ENCODE data around the gene QRICH1. TPM values are rescaled to one million over a fixed set of nuclear protein-coding genes. Genes with fewer than 3 reads are reported as not detected.

The QRICH1 gene
- total and polyA plus RNA-seq, 2 of the 13 experiments (the other 11 are each of a cell fraction or from before 2014, with no cell fraction given) = 52.6 to 102 TPM

DNA sequence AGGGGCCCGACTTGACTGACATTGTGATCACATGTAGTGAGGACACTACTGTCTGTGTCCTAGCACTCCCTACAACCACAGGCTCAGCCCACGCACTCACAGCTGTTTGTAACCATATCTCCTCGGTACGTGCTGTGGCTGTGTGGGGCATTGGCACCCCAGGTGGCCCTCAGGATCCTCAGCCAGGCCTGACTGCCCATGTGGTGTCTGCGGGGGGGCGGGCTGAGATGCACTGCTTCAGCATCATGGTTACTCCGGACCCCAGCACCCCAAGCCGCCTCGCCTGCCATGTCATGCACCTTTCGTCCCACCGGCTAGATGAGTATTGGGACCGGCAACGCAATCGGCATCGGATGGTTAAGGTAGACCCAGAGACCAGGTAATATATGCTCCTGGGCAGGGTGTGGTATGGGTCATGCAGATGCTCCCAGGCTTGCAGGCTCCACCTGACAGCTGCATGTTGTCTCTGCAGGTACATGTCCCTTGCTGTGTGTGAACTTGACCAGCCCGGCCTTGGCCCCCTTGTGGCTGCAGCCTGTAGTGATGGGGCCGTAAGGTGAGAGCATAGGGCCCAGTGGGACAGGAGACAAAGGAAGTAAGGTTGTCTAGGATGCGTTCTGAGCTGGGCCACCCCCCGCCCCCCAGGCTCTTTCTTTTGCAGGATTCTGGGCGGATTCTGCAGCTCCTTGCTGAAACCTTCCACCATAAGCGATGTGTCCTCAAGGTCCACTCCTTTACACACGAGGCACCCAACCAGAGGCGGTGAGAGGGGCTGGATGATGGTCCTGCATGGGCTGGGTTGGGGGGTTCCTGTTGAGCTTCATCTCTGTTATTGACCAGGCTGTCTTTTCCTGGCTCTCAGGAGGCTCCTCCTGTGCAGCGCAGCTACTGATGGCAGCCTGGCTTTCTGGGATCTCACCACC, 79.9 kb downstream of the QRICH1 start (continued):
- TF ChIP-seq, protein P1, sequence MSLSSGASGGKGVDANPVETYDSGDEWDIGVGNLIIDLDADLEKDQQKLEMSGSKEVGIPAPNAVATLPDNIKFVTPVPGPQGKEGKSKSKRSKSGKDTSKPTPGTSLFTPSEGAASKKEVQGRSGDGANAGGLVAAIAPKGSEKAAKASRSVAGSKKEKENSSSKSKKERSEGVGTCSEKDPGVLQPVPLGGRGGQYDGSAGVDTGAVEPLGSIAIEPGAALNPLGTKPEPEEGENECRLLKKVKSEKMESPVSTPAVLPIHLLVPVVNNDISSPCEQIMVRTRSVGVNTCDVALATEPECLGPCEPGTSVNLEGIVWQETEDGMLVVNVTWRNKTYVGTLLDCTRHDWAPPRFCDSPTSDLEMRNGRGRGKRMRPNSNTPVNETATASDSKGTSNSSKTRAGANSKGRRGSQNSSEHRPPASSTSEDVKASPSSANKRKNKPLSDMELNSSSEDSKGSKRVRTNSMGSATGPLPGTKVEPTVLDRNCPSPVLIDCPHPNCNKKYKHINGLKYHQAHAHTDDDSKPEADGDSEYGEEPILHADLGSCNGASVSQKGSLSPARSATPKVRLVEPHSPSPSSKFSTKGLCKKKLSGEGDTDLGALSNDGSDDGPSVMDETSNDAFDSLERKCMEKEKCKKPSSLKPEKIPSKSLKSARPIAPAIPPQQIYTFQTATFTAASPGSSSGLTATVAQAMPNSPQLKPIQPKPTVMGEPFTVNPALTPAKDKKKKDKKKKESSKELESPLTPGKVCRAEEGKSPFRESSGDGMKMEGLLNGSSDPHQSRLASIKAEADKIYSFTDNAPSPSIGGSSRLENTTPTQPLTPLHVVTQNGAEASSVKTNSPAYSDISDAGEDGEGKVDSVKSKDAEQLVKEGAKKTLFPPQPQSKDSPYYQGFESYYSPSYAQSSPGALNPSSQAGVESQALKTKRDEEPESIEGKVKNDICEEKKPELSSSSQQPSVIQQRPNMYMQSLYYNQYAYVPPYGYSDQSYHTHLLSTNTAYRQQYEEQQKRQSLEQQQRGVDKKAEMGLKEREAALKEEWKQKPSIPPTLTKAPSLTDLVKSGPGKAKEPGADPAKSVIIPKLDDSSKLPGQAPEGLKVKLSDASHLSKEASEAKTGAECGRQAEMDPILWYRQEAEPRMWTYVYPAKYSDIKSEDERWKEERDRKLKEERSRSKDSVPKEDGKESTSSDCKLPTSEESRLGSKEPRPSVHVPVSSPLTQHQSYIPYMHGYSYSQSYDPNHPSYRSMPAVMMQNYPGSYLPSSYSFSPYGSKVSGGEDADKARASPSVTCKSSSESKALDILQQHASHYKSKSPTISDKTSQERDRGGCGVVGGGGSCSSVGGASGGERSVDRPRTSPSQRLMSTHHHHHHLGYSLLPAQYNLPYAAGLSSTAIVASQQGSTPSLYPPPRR (CRISPR knock-in tag; IDR thresholded peaks at IDR 0.05; ENCODE audit: borderline replicate concordance) = no peak
- TF ChIP-seq KDM6A (CRISPR knock-in tag; IDR thresholded peaks at IDR 0.05; ENCODE audit: low read depth) (no peak), TGIF2 (CRISPR knock-in tag; IDR thresholded peaks at IDR 0.05) (0 out of 2 replicates have a peak, but pooled peaks have one; percentile 32), ZZZ3 (CRISPR knock-in tag; IDR thresholded peaks at IDR 0.05; ENCODE audit: borderline replicate concordance) (no peak), NONO (IDR thresholded peaks at IDR 0.05) (no peak), NONO (CRISPR knock-in tag; conservative IDR thresholded peaks at IDR 0.05) (0 out of 2 replicates have a peak, but pooled peaks have one; percentile 28), ZNF687 (CRISPR knock-in tag; IDR thresholded peaks at IDR 0.05) (peak; percentile 39; the same call in 1 of the 2 replicates), ZNF547 (CRISPR knock-in tag; IDR thresholded peaks at IDR 0.05) (no peak)
- TF ChIP-seq, protein P2, sequence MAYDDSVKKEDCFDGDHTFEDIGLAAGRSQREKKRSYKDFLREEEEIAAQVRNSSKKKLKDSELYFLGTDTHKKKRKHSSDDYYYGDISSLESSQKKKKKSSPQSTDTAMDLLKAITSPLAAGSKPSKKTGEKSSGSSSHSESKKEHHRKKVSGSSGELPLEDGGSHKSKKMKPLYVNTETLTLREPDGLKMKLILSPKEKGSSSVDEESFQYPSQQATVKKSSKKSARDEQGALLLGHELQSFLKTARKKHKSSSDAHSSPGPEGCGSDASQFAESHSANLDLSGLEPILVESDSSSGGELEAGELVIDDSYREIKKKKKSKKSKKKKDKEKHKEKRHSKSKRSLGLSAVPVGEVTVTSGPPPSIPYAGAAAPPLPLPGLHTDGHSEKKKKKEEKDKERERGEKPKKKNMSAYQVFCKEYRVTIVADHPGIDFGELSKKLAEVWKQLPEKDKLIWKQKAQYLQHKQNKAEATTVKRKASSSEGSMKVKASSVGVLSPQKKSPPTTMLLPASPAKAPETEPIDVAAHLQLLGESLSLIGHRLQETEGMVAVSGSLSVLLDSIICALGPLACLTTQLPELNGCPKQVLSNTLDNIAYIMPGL (CRISPR knock-in tag; IDR thresholded peaks at IDR 0.05; ENCODE audit: borderline replicate concordance in 1 of 2, low read depth in 1 of 2) = peak in 1 of 2 experiments; percentile 30; a peak in 1 of 4 replicates
- TF ChIP-seq, protein P3, sequence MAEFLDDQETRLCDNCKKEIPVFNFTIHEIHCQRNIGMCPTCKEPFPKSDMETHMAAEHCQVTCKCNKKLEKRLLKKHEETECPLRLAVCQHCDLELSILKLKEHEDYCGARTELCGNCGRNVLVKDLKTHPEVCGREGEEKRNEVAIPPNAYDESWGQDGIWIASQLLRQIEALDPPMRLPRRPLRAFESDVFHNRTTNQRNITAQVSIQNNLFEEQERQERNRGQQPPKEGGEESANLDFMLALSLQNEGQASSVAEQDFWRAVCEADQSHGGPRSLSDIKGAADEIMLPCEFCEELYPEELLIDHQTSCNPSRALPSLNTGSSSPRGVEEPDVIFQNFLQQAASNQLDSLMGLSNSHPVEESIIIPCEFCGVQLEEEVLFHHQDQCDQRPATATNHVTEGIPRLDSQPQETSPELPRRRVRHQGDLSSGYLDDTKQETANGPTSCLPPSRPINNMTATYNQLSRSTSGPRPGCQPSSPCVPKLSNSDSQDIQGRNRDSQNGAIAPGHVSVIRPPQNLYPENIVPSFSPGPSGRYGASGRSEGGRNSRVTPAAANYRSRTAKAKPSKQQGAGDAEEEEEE (CRISPR knock-in tag; IDR thresholded peaks at IDR 0.05; ENCODE audit: borderline replicate concordance) = no peak
- TF ChIP-seq, protein P4, sequence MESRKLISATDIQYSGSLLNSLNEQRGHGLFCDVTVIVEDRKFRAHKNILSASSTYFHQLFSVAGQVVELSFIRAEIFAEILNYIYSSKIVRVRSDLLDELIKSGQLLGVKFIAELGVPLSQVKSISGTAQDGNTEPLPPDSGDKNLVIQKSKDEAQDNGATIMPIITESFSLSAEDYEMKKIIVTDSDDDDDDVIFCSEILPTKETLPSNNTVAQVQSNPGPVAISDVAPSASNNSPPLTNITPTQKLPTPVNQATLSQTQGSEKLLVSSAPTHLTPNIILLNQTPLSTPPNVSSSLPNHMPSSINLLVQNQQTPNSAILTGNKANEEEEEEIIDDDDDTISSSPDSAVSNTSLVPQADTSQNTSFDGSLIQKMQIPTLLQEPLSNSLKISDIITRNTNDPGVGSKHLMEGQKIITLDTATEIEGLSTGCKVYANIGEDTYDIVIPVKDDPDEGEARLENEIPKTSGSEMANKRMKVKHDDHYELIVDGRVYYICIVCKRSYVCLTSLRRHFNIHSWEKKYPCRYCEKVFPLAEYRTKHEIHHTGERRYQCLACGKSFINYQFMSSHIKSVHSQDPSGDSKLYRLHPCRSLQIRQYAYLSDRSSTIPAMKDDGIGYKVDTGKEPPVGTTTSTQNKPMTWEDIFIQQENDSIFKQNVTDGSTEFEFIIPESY (CRISPR knock-in tag; IDR thresholded peaks at IDR 0.05) = peak; percentile 72

Measured in HepG2 (cell line).